ENCODE data around the gene SNCAIP. TPM values are rescaled to one million over a fixed set of nuclear protein-coding genes. Genes with fewer than 3 reads are reported as not detected.

SNCAIP gene
- total and polyA plus RNA-seq, 2 donors (not counting 1 experiment from before 2014, with no cell fraction given), result 1.3 to 4.1 TPM

- Histone ChIP-seq H2AFZ (ENCODE audit: low read length) (no peak overlapping the region), H3K79me2 (ENCODE audit: control insufficient read depth, insufficient read depth, low read length) (no peaks in the 10 kb centered on the region), H3K4me1 (ENCODE audit: control insufficient read depth, extremely low read depth, insufficient read depth, low read length) (no peaks in the 10 kb centered on the region), H3K4me2 (ENCODE audit: extremely low read depth, insufficient read depth, low read length) (no peak overlapping the region), H4K20me1 (ENCODE audit: control insufficient read depth, extremely low read depth, insufficient read depth, low read length) (no peaks in the 10 kb centered on the region), H3K27me3 (ENCODE audit: control insufficient read depth, insufficient read depth, low read length) (no peaks in the 10 kb centered on the region), H3K9me3 (ENCODE audit: control insufficient read depth, insufficient read depth, low read depth, low read length) (no peaks in the 10 kb centered on the region), H3K9ac (ENCODE audit: insufficient read depth, low read length) (no peak overlapping the region), H3K36me3 (ENCODE audit: control insufficient read depth, insufficient read depth, low read length) (no peaks in the 10 kb centered on the region), H3K4me3 (replicated peaks in 1 of 4; ENCODE audit: control extremely low read depth in 1 of 4, insufficient read depth in 1 of 4, low read depth in 3 of 4, low read length in 4 of 4) (no peak overlapping the region), H3K27ac (ENCODE audit: insufficient read depth, low read length) (no peak overlapping the region)
- TF ChIP-seq, protein P1, sequence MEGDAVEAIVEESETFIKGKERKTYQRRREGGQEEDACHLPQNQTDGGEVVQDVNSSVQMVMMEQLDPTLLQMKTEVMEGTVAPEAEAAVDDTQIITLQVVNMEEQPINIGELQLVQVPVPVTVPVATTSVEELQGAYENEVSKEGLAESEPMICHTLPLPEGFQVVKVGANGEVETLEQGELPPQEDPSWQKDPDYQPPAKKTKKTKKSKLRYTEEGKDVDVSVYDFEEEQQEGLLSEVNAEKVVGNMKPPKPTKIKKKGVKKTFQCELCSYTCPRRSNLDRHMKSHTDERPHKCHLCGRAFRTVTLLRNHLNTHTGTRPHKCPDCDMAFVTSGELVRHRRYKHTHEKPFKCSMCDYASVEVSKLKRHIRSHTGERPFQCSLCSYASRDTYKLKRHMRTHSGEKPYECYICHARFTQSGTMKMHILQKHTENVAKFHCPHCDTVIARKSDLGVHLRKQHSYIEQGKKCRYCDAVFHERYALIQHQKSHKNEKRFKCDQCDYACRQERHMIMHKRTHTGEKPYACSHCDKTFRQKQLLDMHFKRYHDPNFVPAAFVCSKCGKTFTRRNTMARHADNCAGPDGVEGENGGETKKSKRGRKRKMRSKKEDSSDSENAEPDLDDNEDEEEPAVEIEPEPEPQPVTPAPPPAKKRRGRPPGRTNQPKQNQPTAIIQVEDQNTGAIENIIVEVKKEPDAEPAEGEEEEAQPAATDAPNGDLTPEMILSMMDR (conservative IDR thresholded peaks at IDR 0.05 in 1 of 2, IDR thresholded peaks at IDR 0.05 in 1 of 2; ENCODE audit: low read depth in 1 of 2, low read length in 2 of 2), result peak in 1 of 2 donors; percentile 43
- no peak for TF ChIP-seq EZH2 (IDR thresholded peaks at IDR 0.05; ENCODE audit: low read length, missing control alignments)
- peak in 1 of 2 donors; percentile 25 for DNase-seq (ENCODE audit: low read depth in 2 of 2)
Measured at GRCh38 chr5:122492675-122493074, 180.6 kb downstream of the SNCAIP start.

- peak in 1 of 2 donors; percentile 64 for DNase-seq (ENCODE audit: low read depth in 2 of 2)
- H2AFZ ChIP-seq (ENCODE audit: low read length), result no peak overlapping the region
Measured at GRCh38 chr5:122493091-122494021, 181.3 kb downstream of the SNCAIP start.

DNA sequence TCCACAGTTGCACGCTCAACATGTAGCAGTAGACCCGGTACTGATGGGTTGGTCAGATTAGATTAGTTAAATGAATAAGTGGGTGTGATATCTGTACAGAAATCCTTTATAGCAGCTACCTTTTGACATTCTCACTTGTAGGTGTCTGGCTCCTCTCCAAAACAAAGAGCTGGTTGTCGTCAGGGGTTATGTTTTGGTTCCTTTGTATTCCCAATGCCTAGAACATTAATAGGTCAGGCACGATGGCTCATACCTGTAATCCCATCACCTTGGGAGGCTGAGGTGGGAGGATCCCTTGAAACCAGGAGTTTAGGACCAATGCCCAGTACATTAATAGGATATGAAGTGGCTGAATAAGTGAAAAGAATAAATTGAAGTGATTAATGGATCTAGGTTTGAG, 182.1 kb downstream of the SNCAIP start:
- Histone ChIP-seq H3K27me3 (ENCODE audit: control insufficient read depth, insufficient read depth, low read length) (no peaks in the 10 kb centered on the region), H4K20me1 (ENCODE audit: control insufficient read depth, extremely low read depth, insufficient read depth, low read length) (no peaks in the 10 kb centered on the region), H3K4me1 (ENCODE audit: control insufficient read depth, extremely low read depth, insufficient read depth, low read length) (no peaks in the 10 kb centered on the region), H3K36me3 (ENCODE audit: control insufficient read depth, insufficient read depth, low read length) (no peaks in the 10 kb centered on the region), H3K79me2 (ENCODE audit: control insufficient read depth, insufficient read depth, low read length) (no peaks in the 10 kb centered on the region), H2AFZ (ENCODE audit: low read length) (no peak overlapping the region), H3K27ac (ENCODE audit: insufficient read depth, low read length) (no peak overlapping the region), H3K9ac (ENCODE audit: insufficient read depth, low read length) (no peak overlapping the region), H3K4me2 (ENCODE audit: extremely low read depth, insufficient read depth, low read length) (no peak overlapping the region), H3K9me3 (ENCODE audit: control insufficient read depth, insufficient read depth, low read depth, low read length) (no peaks in the 10 kb centered on the region), H3K4me3 (replicated peaks in 1 of 4; ENCODE audit: control extremely low read depth in 1 of 4, insufficient read depth in 1 of 4, low read depth in 3 of 4, low read length in 4 of 4) (no peak overlapping the region)
- DNase-seq (ENCODE audit: low read depth in 2 of 2), result no peak
- TF ChIP-seq, protein P1 (conservative IDR thresholded peaks at IDR 0.05 in 1 of 2, IDR thresholded peaks at IDR 0.05 in 1 of 2; ENCODE audit: low read depth in 1 of 2, low read length in 2 of 2), result no peak
- no peak for TF ChIP-seq EZH2 (IDR thresholded peaks at IDR 0.05; ENCODE audit: low read length, missing control alignments)

More at GRCh38 chr5:122493091-122494021, 181.3 kb downstream of the SNCAIP start:
- no peak for TF ChIP-seq EZH2 (IDR thresholded peaks at IDR 0.05; ENCODE audit: low read length, missing control alignments)
- TF ChIP-seq, protein P1 (conservative IDR thresholded peaks at IDR 0.05 in 1 of 2, IDR thresholded peaks at IDR 0.05 in 1 of 2; ENCODE audit: low read depth in 1 of 2, low read length in 2 of 2), result no peak
- no peaks in the 10 kb centered on the region for H3K79me2 ChIP-seq (ENCODE audit: control insufficient read depth, insufficient read depth, low read length)
- no peaks in the 10 kb centered on the region for H3K9me3 ChIP-seq (ENCODE audit: control insufficient read depth, insufficient read depth, low read depth, low read length)
- H3K4me1 ChIP-seq (ENCODE audit: control insufficient read depth, extremely low read depth, insufficient read depth, low read length), result no peaks in the 10 kb centered on the region
- no peak overlapping the region for H3K27ac ChIP-seq (ENCODE audit: insufficient read depth, low read length)
- no peak overlapping the region for H3K4me3 ChIP-seq (replicated peaks in 1 of 4; ENCODE audit: control extremely low read depth in 1 of 4, insufficient read depth in 1 of 4, low read depth in 3 of 4, low read length in 4 of 4)
- no peak overlapping the region for H3K9ac ChIP-seq (ENCODE audit: insufficient read depth, low read length)
- no peaks in the 10 kb centered on the region for H4K20me1 ChIP-seq (ENCODE audit: control insufficient read depth, extremely low read depth, insufficient read depth, low read length)
- no peaks in the 10 kb centered on the region for H3K36me3 ChIP-seq (ENCODE audit: control insufficient read depth, insufficient read depth, low read length)
- H3K4me2 ChIP-seq (ENCODE audit: extremely low read depth, insufficient read depth, low read length), result no peak overlapping the region
- no peaks in the 10 kb centered on the region for H3K27me3 ChIP-seq (ENCODE audit: control insufficient read depth, insufficient read depth, low read length)

Data from fibroblast of lung (primary cell).